Kasumi-1 (cell line): ENCODE results near the gene TCF3.

Experiments
- DNase-seq, 2 experiments: peaks; one replicate each; lab custom pipeline; 2025; lab: John Stamatoyannopoulos, UW

Gene TCF3

GRCh38 chr19:1630012-1630411 lies 22.4 kb downstream of the TCF3 start:
- DNase-seq: no peak

DNA sequence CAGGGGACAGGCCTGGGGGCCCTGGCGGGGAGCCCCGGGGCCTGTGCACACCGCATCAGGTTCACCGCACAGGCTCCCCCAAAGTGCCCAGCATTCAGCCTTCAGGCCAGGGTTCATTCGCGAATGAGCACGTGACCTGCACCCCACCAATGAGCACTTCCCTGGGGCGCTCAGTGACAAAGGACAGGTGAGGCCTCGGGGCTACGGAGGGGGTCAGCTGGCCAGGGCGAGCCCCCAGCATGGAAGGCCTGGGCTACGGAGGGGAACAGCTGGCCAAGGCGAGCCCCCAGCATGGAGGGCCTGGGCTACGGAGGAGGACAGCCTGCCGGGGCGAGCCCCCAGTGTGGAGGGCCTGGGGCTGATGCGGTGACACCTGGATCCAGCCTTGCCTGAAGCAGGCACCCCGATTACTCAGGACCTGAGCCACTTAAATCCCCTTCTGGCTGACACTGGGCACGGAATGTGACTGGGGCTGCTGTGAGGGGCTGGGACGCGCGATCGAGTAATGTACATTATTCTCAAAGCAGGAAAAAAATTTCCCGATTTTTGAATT lies 23.1 kb downstream of the TCF3 start:
- DNase-seq: no peak

GRCh38 chr19:1627194-1627593 lies 25.2 kb downstream of the TCF3 start:
- DNase-seq: no peak

- no peak for DNase-seq
These were observed 25.9 kb downstream of the TCF3 start for GRCh38 chr19:1626417-1627010.

DNA sequence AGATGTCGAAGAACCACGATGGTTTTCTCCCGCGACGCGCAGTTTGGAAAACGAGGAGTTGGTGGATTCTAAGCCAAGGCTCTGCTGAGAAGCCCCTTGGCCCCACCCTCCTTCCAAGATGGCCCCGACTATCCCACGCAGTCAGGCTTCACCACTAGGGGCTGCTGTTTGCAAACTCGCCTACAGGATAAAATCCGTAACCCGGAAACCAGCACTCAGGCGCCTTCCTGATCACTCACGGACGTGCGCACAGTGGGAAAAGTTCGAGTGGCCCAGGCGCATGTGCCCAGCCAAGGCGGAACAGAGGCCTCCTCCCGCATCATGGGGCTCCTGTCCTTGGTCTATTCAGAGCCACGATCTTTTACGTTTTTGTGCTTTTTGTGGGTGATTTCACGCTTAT lies 28.0 kb downstream of the TCF3 start:
- DNase-seq: peak; percentile 49 to 59

GRCh38 chr19:1622541-1622940 lies 29.9 kb downstream of the TCF3 start:
- no peak for DNase-seq

DNA sequence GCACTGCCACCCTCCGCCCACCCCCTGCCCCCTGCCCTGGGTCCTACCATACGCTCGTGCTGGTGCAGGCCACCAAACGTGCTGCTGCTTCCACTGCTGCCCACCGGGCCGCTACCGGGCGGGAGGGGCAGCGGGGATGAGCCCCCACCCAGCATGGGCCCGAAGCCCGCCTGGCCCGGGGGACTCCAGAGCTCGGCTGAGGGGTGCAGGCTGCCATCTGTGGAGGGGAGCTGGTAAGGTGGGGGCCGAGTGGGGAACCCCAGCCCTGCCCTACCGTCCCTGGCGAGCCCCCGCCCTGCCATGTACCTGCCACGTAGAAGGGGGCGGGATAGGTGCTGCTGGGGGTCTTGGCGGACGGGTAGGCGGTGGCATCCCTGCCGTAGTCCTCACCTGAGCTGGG lies 30.4 kb downstream of the TCF3 start:
- DNase-seq: no peak

DNA sequence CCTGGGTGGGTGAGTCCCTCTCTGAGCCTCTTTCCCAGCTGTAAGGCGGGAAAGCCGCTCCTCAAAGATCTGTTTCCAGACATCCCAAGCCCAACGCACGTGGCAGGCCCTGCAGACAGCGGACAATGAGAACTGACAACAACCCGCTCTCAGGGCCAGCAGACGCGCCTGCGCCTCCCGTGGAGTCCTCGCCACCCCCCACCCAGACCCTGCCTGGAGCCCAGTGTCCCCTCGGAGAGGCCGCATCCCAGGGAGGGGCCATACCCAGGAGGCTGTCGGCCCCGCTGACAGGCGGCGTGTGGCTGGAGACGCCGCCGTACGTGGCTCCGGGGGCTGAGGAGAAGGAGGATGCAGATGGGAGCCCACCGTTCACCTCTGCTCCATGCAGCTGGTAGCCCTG lies 30.8 kb downstream of the TCF3 start:
- no peak for DNase-seq

GRCh38 chr19:1621021-1621420 lies 31.4 kb downstream of the TCF3 start:
- DNase-seq: no peak

DNA sequence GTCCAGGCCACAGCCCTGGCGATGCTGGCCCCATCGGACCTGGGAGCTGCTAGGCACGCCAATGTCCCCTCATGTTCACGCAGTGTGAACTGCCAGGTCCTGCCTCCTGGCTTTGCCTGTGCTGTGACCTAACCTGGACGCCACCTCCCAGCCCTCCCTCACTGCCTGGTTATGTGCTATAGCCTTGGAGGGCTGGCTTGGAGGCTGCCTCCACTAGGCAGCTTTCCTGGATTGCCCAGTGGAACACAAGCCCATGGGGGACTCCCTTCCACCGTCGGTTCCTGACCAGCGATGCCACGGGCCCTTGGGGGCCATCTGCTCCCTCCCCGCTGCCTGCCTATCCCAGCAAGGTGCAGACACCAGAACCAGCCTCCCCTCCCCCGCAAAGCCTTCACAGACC lies 31.9 kb downstream of the TCF3 start:
- DNase-seq: no peak

DNA sequence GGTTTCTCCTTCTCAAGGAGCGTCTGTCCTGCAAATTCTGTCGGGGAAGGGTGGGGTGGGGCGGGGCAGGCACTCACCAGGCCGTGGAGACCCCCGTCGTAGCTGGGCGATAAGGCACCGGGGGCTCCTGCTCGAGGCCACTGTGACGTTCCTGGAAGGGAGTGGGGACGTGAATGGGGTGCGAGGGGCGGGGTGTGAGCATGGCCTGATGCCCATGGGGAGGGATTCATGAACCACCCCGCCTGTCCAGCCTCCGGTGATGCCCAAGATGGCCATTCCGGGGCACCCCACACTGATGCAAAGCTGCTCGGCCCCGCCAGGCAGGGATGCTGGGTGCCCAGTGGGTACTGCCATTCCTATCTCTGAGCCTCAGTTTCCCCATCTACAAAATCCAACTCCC lies 32.7 kb downstream of the TCF3 start:
- no peak for DNase-seq

GRCh38 chr19:1619094-1619439 lies 33.3 kb downstream of the TCF3 start:
- DNase-seq: no peak

DNA sequence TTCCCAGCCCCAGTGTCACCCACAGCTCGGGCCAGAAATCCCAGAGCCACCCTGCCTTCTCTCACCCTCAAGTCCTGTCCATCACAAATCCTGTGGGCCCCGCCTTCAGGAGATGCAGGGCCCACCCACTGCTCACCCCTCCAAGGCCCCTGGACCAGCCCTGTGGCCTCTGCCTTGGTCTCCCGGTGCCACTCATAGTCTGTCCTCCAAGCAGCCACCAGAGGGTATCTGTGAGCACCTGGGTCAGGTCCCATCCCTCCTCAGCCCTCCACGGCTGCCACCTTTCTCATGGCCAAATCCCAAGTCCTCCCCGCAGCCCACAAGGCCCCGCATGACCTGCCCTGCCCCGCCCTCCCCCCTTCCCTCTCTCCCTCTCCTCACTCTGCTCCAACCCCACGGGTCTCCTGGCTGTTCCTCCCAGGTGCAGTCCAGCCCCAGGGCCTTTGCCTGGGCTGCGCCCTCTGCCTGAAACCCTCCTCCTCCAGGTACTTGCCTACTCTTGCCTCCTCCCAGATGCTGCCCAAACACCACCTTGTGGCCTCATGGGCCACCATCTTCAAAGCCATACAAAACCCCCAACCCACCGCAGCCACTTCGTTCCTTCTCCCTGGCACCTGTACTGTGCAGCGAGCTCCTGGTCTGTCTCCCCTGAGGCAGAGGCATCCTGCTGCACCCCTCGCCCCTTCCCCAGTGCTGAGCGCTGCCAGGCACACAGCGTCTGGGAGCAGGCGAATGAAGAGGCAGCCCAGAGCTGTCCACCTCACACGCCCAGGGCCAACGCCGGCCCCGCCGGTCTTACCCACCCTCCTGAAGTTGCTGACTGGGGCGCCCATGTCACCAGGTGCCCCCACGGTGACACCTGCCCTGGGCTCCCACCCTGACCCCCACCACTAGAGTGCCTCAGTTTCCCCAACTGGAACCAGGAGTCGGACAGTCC lies 34.0 kb downstream of the TCF3 start:
- peak; percentile 13 to 37 for DNase-seq

GRCh38 chr19:1616875-1617274 lies 35.5 kb downstream of the TCF3 start:
- DNase-seq: no peak

DNA sequence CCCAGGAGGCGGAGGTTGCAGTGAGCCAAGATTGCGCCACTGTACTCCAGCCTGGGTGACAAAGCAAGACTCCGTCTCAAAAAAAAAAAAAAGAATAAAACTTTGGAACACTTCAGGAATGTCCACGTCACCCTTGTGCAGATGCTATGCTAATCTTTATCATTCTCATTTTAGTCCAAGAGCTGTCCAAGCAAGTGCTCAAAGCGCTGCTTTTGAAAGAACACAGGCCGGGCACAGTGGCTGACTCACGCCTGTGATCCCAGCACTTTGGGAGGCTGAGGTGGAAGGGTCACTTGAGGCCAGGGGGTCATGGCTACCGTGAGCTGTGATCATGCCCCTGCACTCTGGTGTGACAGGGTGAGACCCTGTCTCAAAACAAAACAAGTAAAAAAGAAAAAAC lies 36.0 kb downstream of the TCF3 start:
- no peak for DNase-seq

GRCh38 chr19:1615156-1615765 lies 37.2 kb downstream of the TCF3 start:
- no peak for DNase-seq

- no peak for DNase-seq
These were observed 38.4 kb downstream of the TCF3 start for GRCh38 chr19:1613808-1614570.

DNA sequence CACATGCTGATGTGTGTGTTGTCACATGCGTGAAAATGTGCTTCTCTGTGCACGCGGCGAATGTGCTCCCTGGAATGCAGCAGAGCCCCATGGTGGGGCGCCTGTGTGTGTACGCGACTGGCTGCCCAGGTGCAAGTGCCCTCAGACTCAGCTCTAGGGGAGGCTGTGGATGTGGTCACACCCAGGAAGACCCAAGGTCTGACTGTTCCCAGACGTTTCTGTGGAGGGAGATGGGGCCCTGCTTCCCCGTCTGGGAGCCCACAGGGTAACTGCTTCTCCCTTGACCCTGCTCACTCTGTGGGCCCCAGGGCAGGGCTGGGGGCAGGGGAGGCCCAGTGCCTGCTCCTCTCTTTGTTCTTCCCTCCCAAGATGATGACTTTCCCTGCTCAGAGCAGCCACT lies 39.3 kb downstream of the TCF3 start:
- DNase-seq: no peak

GRCh38 chr19:1612114-1613086 lies 40.0 kb downstream of the TCF3 start:
- DNase-seq: no peak

DNA sequence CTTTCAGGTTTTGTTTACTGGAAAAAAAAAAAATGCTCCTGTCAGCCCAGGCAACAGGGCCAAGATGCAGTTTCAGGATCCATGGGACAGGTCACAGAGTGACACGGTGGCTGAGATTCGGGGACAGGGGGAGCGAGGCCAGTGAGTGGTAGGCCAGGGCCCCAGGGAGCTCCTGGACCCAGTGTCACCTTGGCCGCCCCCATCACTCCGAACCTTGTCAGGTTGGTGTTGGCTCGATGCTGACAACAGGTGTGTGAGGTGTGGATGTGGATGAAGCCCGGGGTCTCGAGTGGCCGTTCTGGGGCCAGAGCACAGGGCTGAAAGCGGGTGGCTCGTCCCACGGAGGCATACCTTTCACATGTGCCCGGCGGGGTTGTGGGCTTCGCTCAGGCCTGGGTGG lies 41.1 kb downstream of the TCF3 start:
- DNase-seq: no peak

GRCh38 chr19:1610579-1610978 lies 41.8 kb downstream of the TCF3 start:
- DNase-seq: no peak
